GM12875 (cell line): ENCODE results near the gene GOLGA6L2.
"Not testable (repeated sequence)": the region's sequence is repeated elsewhere in the genome, so short reads cannot be mapped to it uniquely, and the experiment has no call there.

Experiments used
- H3K4me3 ChIP-seq: one replicate; pipeline ENCODE4 v1.5.1; 2011; ENCODE audit warnings: low read depth, low read length, control low read depth
- TF ChIP-seq, protein P1 (sequence below): IDR thresholded peaks from 2 replicates; pipeline ENCODE4 v1.5.1; 2011; ENCODE audit warnings: low read depth, mild to moderate bottlenecking, control low read depth, inconsistent platforms, low read length, moderate library complexity, borderline replicate concordance; ENCODE audit not compliant: insufficient read depth

Gene GOLGA6L2

DNA sequence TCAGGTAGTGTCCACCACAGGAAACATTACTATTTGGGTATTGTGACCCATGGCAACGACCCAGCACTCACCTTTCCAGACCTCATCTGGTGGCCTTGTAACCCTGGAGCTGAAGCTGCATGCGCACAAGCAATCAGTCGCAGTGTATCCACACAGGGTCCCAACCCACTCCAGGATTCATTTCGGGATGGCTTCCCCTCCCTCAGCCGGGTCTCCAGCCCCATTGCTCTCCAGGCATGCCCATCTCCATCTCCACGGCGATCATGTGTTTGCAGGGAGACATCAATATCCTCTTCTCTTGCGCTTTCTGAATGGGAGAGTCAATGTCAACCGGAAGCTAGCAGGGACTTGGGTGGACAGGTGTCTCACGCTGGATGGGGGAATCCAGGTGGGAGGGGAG lies 35.2 kb downstream of the GOLGA6L2 start:
- no peak overlapping the region for H3K4me3 ChIP-seq
- TF ChIP-seq, protein P1, sequence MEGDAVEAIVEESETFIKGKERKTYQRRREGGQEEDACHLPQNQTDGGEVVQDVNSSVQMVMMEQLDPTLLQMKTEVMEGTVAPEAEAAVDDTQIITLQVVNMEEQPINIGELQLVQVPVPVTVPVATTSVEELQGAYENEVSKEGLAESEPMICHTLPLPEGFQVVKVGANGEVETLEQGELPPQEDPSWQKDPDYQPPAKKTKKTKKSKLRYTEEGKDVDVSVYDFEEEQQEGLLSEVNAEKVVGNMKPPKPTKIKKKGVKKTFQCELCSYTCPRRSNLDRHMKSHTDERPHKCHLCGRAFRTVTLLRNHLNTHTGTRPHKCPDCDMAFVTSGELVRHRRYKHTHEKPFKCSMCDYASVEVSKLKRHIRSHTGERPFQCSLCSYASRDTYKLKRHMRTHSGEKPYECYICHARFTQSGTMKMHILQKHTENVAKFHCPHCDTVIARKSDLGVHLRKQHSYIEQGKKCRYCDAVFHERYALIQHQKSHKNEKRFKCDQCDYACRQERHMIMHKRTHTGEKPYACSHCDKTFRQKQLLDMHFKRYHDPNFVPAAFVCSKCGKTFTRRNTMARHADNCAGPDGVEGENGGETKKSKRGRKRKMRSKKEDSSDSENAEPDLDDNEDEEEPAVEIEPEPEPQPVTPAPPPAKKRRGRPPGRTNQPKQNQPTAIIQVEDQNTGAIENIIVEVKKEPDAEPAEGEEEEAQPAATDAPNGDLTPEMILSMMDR = no peak

DNA sequence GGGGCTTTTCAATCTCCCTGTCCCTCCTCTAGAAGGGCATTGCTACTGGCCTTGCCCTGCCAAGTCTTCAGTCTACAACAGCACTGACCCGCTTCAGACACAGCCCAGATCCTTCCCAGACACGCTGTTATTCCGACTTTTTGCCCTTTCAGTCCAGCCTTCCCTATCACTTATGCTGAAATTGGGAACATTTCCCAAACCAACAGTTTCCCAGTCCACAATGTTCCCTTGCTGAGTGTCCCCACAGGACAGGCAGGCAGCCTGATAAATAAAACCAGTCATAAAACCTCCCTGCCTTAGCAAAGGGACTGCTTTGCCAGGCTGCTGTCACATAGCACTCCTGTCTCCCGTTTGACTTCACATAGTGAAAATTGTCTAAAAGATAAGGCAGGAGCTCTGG lies 43.5 kb downstream of the GOLGA6L2 start:
- H3K4me3 ChIP-seq = no peak overlapping the region
- TF ChIP-seq, protein P1 = no peak

DNA sequence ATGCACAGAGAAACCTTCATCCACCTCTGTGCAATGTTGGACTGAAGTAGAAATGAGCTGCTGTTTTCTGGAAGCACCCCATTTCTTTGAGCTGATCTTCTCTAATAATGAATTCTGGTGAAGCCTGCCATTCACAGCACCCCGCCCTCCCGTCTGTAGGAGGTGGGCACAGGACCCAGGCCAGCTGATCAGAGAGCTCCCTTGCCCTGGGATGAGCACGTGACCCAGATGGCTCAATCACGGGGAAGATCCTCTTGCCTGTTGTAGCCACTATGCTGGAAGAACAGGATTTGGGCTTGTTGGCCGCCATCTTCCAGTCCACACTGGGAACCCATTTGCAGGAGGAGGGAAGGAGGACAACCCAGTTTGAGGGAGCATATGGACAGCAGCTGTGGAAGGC lies 44.5 kb downstream of the GOLGA6L2 start:
- TF ChIP-seq, protein P1 = no peak
- H3K4me3 ChIP-seq = no peak overlapping the region

DNA sequence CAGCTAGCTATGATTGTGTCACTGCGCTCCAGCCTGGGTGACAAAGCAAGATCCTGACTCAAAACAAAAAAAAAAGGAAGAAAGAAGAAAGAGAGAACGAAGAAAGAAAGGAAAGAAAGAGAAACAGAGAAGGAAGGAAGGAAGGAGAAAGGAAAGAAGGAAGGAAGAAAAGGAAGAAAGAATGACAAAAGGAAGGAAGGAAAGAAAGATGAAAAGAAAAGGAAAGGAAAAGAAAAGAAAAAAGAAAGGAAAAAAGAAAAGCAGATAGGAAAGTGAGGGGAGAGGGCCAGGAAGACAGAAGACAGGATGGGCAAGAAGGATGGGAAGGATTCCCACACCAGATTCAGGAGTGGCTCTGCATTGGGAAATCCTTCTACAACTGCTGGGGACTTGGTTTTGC lies 44.9 kb downstream of the GOLGA6L2 start:
- no peak overlapping the region for H3K4me3 ChIP-seq
- TF ChIP-seq, protein P1 = no peak

DNA sequence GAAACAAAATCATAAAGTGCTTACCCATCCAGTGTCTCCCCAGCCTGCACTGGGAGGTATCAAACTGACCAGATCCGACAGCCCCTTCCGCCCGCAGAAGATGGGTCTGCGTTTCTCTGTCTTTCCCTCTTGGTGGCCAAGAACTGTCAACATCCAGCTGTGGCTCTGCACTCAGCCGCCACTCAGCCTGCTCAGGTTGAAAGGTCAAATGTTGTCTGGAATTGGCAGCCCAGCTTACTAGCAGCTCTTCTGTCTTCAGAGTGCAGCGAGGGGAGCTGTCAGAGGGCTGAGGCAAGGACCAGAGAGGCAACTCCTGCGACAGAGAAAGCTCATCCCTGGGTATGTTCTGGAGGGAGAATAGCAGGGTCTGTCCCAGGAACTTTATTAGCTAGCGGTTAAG lies 45.4 kb downstream of the GOLGA6L2 start:
- H3K4me3 ChIP-seq = no peak overlapping the region
- TF ChIP-seq, protein P1 = no peak

DNA sequence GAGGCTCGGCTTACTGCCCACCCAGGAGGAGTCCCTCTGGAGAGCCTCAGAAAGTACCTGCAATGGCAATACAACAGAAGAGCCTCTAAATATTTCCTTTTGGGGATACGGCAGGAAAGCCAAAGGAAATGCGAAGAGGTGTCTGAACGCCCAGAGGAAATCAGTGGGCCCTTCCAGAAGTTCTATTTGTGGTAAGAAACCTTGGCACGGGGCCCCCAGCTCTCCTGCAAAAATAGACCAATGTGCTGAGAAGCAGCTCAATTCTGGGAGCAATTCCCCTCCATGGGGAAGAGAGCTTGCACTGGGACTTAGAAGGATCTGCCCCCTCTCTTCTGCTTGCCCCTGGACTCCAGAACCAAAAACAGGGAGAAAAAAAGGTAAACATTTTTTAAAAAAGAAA lies 47.8 kb downstream of the GOLGA6L2 start:
- H3K4me3 ChIP-seq = not testable (repeated sequence)

DNA sequence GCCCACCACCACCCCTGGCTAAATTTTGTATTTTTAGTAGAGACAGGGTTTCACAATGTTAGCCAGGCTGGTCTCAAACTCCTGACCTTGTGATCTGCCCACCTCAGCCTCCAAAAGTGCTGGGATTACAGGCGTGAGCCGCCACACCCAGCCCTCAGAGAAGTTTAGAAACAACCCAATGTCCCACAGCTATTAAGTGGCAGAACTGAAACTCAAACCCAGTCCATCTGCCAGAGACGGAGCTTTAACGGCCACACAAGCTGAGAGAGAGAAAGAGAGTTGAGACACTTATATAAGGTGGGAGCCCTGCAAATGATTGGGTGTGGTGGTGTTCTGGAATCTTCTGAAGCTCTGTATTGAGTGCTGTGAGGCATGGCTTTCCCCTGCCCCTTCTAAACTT lies 48.7 kb downstream of the GOLGA6L2 start:
- not testable (repeated sequence) for H3K4me3 ChIP-seq

DNA sequence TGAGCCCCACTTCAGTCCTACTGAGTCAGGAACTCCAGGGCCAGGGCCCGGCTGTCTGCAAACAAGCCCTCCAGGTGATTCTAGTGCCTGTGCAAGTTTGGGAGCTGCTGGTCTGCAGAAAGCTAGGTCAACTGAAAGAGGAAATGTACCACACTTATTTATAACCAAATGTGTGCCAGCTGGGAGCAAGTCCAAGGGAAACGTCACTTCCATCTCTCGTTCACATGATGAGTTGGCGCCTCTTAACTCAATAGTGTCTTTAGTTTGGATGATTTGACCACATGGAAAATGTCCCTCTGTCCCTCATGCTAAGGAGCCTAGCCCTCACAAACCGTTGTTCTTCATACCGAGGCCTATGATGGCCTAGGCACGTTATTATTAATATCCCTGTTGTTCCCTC lies 49.3 kb downstream of the GOLGA6L2 start:
- TF ChIP-seq, protein P1 = no peak

DNA sequence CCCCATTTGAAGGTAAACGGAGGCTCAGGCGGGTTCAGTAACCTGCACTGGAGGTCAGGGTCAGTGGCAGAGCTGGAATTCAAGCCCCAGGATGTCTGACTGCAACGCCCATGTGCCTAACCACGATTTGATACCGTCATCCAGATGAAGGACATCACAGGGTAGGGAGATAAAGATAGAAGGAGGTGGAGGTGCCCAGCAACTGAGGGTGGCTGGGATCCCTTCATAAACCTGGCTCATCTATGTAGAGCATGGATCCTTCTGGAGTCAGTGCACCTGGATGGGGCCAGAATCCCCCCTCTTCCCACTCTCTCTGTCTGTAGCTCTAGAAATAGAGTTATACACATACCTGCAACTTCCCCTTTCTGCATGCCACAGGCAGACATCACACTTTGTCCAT lies 51.2 kb downstream of the GOLGA6L2 start:
- TF ChIP-seq, protein P1 = no peak
- H3K4me3 ChIP-seq = no peak overlapping the region

More for the DNA sequence above, 49.3 kb downstream of the GOLGA6L2 start:
- H3K4me3 ChIP-seq = no peak overlapping the region
